ENCODE measurements around the gene NT5C1A.
A peak's percentile ranks its signal among the peaks of the same experiment; 100 is the strongest.

The NT5C1A gene

GRCh38 chr1:39689214-39689613, 17.3 kb upstream of the NT5C1A start:
- DNase-seq = no peak

GRCh38 chr1:39688706-39689105, 16.8 kb upstream of the NT5C1A start:
- no peak for DNase-seq

- DNase-seq = no peak
Observed at GRCh38 chr1:39687243-39687642, 15.3 kb upstream of the NT5C1A start.

- no peak for DNase-seq
Observed at GRCh38 chr1:39685071-39685470, 13.2 kb upstream of the NT5C1A start.

- no peak for DNase-seq
Observed at GRCh38 chr1:39684313-39684664, 12.4 kb upstream of the NT5C1A start.

GRCh38 chr1:39683591-39684312, 11.8 kb upstream of the NT5C1A start:
- peak in 3 of 5 donors; percentile 36 to 55 (median 52) for DNase-seq

GRCh38 chr1:39681999-39682398, 10.1 kb upstream of the NT5C1A start:
- DNase-seq = no peak

GRCh38 chr1:39681294-39681693, 9.4 kb upstream of the NT5C1A start:
- DNase-seq = no peak

GRCh38 chr1:39680751-39681150, 8.8 kb upstream of the NT5C1A start:
- DNase-seq = no peak

- no peak for DNase-seq
Observed at GRCh38 chr1:39679821-39680220, 7.9 kb upstream of the NT5C1A start.

- no peak for DNase-seq
Observed at GRCh38 chr1:39678889-39679288, 7.0 kb upstream of the NT5C1A start.

GRCh38 chr1:39677645-39678044, 5.7 kb upstream of the NT5C1A start:
- DNase-seq = no peak

GRCh38 chr1:39676948-39677548, 5.1 kb upstream of the NT5C1A start:
- no peak for DNase-seq

GRCh38 chr1:39675220-39675619, 3.3 kb upstream of the NT5C1A start:
- no peak for DNase-seq

- no peak for DNase-seq
Observed at GRCh38 chr1:39673215-39673614, 1.3 kb upstream of the NT5C1A start.

- DNase-seq = peak in 1 of 5 donors; percentile 16
Observed at GRCh38 chr1:39672551-39672947, 642 bp upstream of the NT5C1A start.

- DNase-seq = no peak
Observed at GRCh38 chr1:39671433-39671792, 494 bp downstream of the NT5C1A start.

GRCh38 chr1:39670689-39671088, 1.2 kb downstream of the NT5C1A start:
- no peak for DNase-seq

- DNase-seq = no peak
Observed at GRCh38 chr1:39668894-39669293, 3.0 kb downstream of the NT5C1A start.

- no peak for DNase-seq
Observed at GRCh38 chr1:39668111-39668510, 3.8 kb downstream of the NT5C1A start.

- peak in 1 of 5 donors; percentile 76 for DNase-seq
Observed at GRCh38 chr1:39666772-39667171, 5.1 kb downstream of the NT5C1A start.

GRCh38 chr1:39663559-39663958, 8.3 kb downstream of the NT5C1A start:
- no peak for DNase-seq

- DNase-seq = no peak
Observed at GRCh38 chr1:39662861-39663260, 9.0 kb downstream of the NT5C1A start.

- no peak for DNase-seq
Observed at GRCh38 chr1:39659538-39659937, 12.4 kb downstream of the NT5C1A start.

GRCh38 chr1:39659110-39659509, 12.8 kb downstream of the NT5C1A start:
- no peak for DNase-seq

All from T-helper 1 cell (primary cell).